Stimulated activated CD8-positive, alpha-beta memory T cell treated with anti-CD3 and anti-CD28 coated beads, Interleukin-12 subunit alpha, Interleukin-12 subunit beta, amount 100 ng/mL, for 24 hours (primary cell): Measurements from ENCODE around the gene MARK1.

Experiments
- DNase-seq: peaks from one replicate; pipeline ENCODE4 v3.0.0-alpha.2; 2020; ENCODE audit errors: extremely low read depth

The MARK1 gene

GRCh38 chr1:220527908-220528678 is at the start of gene MARK1:
Gene MARK1, plus strand, starts transcription at chr1:220528136. Its CDS starts 687 bp downstream, at chr1:220528823.
- no peak for DNase-seq

- no peak for DNase-seq
These were observed 44.2 kb upstream of the MARK1 start for GRCh38 chr1:220483700-220484099.

- no peak for DNase-seq
These were observed 43.8 kb upstream of the MARK1 start for GRCh38 chr1:220484135-220484534.

- no peak for DNase-seq
These were observed 42.8 kb upstream of the MARK1 start for GRCh38 chr1:220485131-220485530.

GRCh38 chr1:220485791-220486190 is 42.1 kb upstream of the MARK1 start:
- no peak for DNase-seq

- DNase-seq, result no peak
These were observed 40.6 kb upstream of the MARK1 start for GRCh38 chr1:220487297-220487820.

DNA sequence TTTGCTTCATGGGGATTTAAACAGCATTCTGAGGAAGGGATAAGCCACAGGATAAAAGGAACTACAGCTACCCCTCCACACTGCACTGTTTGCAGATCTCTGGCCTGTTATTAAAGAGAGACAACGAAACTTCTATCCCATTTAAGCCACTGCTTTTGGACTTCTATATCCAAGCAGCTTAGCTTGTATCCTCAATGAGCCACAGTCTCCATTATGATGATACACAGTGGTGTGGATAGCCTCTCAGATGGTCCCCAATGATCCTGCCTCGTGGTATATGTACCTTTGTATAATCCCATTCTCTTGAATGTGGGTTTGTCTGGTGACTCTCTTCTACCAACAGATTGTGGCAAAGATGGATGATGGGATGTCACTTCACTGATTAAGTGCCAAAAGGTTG is 36.0 kb upstream of the MARK1 start:
- DNase-seq, result no peak

DNA sequence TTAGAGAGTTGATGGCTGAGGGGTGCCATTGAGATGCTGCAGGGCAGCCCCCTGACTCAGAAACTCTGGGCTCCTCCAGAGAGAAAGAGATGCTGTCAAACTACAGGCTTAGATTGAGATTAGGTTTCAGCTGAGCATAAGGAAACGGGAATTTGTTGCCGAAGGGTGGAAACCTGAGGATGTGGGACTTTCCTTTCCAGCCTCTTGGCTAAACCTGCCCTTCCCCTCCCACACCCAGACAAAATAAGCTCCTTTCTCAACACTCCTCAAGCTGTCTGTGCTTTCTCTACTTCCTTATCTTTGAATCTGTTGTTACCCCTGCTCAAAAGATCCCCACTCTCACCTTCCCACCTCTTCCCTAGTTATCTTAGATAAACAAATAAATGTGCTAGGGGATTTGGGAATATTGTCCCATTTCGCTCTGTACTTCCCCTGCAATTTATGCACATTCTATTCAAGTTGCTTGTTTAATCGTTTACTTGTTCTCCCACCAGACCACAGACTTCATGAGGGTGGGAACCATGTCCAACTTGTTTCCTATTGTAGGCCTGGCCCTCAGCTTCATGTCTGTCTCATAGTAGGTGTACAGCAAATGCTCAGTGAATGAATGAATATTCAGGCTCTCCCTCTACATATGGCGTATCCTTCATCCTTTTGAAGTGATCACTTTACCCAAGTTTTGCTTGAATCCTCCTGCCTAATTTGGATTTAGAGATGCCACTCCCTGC is 30.6 kb upstream of the MARK1 start:
- DNase-seq, result no peak

DNA sequence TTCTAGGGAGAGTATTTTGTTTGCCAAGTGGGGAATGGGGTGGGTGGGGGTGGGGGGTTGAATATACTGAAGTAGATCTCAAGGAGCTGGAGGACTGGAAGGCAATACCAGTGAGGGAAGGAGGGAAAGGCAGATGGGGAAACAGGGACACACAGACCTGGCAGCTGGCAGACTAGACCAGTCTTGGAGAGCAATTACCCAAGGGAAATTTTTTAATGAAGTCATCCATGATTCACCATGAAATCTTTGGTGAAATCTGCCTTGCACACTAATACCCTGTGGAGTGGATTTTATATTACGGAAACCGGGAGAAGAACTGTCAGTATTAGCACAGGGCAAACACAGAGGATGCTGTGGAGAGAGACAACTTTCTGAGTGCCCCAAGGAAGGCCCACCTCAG is 29.7 kb upstream of the MARK1 start:
- no peak for DNase-seq

DNA sequence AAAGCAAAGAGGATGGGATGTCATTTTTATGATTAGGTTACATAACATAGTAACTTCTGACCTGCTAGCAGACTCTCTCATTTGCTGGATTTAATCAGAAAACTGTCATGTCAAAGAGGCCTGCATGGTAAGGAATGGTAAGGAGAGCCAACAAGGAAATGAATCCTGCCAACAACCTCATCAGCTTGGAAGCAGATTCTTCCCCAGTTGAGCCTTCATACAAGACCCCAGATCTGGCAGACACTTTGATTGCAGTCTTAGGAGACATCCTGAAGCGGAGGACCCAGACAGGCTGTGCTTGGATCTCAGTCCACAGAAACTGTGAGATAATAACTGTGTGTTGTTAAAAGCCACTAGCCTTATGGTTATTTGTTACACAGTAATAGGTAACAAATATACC is 27.6 kb upstream of the MARK1 start:
- no peak for DNase-seq

GRCh38 chr1:220504329-220504728 is 23.6 kb upstream of the MARK1 start:
- no peak for DNase-seq

DNA sequence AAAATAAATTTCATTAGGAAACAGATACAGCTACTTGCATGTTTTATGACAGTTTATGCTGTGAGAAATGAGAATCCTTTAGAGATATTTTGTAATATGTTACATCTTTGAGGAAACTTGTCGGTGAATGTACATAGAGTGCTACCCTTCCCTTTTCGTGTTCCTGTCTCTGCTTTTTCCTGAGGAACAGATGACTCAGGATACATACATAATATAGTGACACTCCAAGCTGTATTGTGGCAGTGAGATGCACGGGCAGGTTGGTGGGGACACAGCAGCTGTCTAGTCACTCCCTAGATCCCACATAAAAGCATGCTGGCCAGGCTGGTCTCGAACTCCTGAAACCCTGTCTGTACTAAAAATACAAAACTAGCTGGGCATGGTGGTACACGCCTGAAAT is 20.9 kb upstream of the MARK1 start:
- no peak for DNase-seq

- DNase-seq, result no peak
These were observed 16.8 kb upstream of the MARK1 start for GRCh38 chr1:220511179-220511578.

DNA sequence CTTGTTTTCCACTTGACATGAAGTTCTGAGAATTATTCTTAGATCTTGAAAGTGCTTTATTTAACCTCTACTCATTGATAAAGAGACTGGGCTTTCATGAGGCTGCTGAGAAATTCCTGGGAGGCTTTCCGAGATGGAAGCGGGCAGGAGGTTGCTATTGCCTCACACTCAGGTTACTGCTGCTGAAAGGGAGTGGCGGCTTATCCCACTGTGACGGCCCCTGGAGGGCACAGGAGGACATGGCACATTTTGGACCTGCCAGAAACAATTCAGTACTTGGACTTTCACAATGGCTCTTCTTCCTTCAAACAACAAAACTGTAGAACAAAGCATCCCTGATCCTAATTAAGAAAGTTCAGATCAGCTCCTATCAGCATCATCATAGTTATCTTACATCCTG is 16.2 kb upstream of the MARK1 start:
- DNase-seq, result no peak

GRCh38 chr1:220513834-220514233 is 14.1 kb upstream of the MARK1 start:
- no peak for DNase-seq

GRCh38 chr1:220514256-220514655 is 13.7 kb upstream of the MARK1 start:
- DNase-seq, result no peak

GRCh38 chr1:220516014-220516721 is 11.8 kb upstream of the MARK1 start:
- DNase-seq, result no peak

- DNase-seq, result no peak
These were observed 11.3 kb upstream of the MARK1 start for GRCh38 chr1:220516722-220517042.

DNA sequence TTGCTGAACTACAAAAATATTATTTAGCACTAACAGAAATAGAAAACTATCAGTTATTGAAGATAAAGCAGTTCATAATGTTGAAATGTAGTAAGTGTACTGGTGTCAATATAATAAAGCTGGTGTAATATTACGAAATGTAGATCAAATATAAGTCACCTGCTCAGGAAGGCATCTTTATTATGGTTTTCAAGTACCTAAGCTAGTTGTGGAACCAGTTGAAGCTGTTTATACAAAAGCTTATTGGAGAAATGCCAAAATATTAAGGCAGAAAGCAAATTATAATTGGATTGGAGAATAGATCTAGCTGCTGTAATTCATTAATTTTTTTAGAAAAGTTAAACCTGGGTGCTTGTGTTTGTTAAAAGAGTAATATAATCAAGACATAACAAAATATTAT is 6.2 kb upstream of the MARK1 start:
- no peak for DNase-seq

DNA sequence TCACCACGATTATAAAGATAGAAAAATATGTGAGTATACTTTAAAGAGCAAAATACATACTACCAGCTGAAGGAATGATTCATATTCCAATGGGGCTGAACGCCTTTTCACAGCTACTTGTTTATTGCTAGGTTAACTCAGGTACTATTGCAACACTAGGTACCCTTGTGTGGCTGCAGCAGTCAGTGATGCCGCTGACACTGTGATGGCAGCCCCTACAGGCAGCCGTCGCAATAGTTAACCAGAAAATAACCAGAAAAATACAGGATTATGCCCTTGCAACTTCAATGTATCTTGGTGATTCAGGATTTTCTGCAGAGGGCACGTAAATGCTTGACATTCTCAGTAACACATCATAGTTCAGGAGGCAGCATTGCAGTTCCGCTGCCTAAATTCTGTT is 1.6 kb upstream of the MARK1 start:
- no peak for DNase-seq

DNA sequence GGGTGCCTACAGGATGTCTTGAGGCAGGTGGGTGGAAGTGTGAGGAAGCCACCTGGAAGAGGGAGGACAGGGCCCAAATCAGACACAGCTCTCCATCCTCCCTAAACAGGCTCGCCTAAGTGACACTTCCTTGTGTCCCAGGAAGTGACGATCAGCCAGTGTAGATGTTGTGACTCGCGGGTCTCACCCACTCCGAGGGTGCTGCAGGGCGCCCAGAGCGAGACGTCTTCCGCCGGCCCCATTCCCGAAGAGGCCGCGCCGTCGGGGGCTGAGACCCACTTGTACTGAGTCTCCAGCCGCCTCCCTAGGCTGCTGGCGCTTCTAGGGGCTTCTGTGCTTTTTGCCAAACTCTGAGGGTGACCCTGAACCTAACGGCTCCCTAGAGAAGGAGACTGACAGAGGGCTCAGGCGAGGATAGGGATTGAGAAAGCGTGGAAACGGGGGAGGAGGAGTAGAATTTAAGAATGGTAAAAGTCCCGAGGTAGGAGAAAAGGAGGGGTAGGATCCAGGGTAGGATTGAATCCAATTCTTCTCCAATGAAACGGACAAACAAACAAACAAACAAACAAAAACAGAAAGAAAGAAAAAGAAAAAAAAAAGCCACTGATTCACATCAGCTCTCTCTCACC is 543 bp upstream of the MARK1 start:
- no peak for DNase-seq
